ENCODE results near the gene TEAD1.

DNA sequence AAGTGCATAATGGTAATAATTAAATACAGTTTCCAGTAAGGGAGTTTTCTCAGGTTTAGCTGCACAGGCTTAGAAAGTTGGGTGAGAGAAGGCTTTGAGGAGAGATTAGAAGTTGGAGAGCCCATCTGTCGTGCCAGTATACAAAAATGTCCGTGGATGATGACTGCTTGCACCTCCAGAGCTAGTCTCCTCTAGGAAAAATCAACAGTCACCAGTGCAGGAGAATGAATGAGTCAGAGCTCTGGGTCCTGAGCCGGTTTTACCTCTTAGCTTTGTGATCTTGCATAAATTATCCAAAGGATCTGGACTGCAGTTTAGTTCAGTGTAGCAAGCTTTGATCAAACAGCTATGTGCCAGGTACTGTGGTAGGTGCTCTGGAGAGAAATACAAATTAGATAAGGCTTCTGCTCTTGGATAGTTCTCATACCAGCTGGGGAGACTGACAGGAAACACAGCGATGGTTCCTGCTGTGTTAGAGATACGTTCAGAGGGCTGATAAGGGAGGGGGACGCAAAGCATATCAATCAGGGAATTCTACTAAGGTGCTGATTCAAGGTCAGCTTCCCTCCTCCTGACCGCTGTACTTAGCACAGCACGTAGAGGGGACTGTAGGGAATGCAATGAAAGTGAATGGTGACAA, 125.9 kb downstream of the TEAD1 start:
- TF ChIP-seq CTCF (IDR thresholded peaks at IDR 0.05): no peak
- TF ChIP-seq POLR2A (IDR thresholded peaks at IDR 0.05): no peak
